Stimulated activated CD4-positive, alpha-beta T cell treated with anti-CD3 and anti-CD28 coated beads, Interleukin-15, amount 100 ng/mL, for 48 hours (primary cell): ENCODE data around the gene CLEC4M.
"Not testable (repeated sequence)": the region's sequence is repeated elsewhere in the genome, so short reads cannot be mapped to it uniquely, and the experiment has no call there.

ENCODE experiments used
- DNase-seq, 2 donors: peaks; one replicate each; pipeline ENCODE4 v3.0.0-alpha.2; 2020; ENCODE audit warnings: low read depth in 2 of 2

CLEC4M gene

GRCh38 chr19:7740682-7741054 is 22.4 kb upstream of the CLEC4M start:
- no peak for DNase-seq

DNA sequence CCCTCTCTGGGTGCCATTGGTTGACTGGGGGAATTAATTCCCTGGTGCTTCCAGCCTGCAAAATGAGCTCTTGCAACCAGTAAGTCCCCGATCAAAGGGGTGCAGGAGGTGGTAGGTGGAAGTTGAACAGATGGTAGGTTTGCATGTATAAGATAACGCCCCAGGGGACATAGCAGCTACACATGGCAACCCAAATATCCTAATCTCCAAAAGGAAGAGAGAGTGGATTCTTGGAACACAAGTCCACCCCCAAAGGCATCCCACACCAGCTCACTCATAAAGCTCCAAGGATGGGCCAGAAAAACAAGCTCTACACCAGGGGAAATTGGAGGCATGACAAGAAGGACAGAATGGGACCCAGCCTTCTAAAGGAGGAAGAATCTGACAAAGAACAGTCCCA is 20.5 kb upstream of the CLEC4M start:
- no peak for DNase-seq

GRCh38 chr19:7742991-7743390 is 20.1 kb upstream of the CLEC4M start:
- no peak for DNase-seq

DNA sequence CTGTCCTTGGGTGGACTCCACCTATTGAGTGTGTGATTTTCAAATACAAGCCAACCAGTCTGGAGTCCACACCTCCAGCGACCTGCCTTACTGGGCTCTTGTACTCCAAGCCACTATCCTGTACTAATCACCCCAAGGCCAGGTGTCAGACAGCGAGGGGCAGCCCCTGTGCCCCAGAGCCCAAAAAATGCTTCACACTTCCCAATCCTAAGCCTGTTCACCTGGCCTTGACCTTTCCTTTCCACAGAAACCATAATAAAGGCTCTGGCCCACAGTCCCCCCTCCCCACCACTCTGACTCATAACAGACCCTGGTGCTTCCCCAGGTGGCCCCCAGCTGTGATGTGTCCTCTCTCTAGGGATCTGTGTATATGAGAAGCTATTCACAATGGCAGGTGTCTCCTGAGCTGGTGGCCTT is 19.6 kb upstream of the CLEC4M start:
- DNase-seq, result peak in 1 of 2 donors; percentile 33

DNA sequence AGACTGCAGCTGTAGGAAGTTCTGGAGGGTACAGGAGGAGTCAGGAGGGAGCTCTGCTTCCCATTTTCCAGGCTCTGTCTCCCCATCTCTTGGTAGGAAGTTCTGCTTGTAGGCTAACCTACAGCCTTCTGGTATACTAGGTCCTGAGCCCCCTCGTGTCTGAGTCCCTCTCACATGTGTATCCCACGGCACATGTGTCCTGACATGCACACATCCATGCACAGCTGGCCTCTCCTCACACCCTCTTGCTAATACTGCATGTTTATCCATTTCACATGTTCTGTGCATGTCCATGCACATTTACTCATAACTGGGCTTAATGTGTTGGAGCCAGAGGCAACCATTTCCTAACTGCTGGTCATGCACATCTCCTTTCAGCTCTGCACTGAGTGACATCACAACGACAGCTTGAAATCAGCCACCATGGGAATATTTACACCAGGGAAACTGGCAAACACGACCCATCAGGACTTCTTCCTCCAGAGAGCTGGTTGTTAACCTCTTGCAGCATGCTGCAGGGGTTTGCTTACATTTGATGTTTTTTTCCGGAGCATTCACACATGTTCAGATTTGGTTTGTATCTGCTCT is 18.8 kb upstream of the CLEC4M start:
- no peak for DNase-seq

DNA sequence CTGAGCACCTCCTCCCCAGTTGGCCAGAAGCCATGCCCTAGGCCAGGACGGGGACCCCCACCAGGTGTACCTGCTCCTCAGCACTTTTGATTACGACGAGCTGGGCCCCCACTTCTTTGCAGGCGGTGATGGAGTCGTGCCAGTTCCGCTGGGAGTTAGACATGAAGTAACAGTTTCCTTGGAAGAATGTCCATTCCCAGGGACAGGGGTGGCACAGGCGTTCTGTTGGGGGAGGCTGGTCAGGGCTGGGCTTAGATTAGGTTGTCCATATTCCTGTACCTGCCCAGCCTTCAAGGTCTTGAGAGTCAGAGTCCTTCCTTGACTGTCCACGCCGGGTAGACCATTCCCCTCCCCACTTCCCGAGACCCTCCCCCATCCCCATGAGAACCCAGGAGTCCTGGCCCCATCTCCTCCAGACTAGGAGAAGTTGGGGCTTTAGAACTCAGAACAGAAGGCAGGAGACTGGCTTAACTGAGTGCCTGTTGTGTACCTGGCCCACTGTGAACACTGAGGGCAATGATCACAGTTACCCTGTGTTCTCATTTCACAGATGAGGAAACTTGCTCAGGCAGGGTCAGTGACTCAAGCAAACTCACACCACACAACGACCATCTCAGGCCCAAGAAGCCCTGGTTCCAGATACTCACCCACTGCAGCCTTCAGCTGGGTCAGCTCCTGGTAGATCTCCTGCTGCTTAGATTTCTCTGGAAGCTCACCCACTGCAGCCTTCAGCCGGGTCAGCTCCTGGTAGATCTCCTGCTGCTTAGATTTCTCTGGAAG is 18.0 kb upstream of the CLEC4M start:
- no peak for DNase-seq

GRCh38 chr19:7746306-7746705 is 16.7 kb upstream of the CLEC4M start:
- not testable (repeated sequence) for DNase-seq

DNA sequence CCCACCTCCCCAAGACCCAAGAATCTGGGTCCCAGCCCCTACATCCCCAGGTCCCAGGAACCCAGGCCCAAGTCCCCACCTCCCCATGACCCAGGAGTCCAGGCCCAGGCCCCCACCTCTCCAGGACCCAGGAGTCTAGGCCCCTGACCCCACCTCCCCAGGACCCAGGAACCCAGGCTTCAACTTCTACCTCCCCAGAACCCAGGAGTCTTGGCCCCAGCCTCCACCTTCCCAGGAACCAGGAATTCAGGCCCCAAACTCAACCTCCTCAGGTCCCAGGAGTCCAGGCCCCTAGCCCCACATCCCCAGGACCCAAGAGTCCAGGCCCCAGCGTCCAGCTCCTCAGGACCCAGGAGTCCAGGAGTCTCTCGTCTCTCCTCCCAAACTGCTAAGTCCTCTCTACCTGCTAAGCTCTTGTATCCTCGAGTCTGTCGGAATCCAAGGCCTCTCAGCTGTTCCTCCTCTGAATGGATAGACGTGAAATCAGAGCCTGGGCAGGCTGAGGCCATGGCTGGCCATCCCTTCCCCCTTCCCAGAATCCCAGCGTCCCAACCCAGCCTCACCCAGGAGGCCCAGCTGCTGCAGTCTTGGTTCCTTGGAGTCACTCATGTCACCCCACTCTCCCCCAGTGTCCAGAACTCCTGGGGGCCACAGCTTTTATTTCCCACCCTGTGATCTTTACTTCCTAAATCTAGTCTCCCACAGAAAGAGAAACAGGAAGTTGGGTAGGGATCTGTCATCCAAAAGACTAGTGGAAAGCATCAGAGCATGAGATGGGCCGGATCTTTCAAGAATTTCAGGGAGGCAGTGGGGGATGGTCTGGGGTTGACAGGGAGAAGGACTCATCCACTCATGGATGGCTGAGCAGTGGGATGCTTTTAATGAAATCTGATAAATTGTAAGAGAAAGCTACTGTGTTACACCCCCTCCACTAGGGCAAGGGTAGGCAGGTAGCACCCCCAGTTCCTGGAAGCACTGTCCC is 15.8 kb upstream of the CLEC4M start, which contains the start of gene CD209:
Gene CD209, minus strand, starts transcription at position 632 of the 982 bp plus-strand sequence. Its CDS starts 23 bp downstream, at position 609.
- no peak for DNase-seq

- no peak for DNase-seq
These were observed 14.9 kb upstream of the CLEC4M start for GRCh38 chr19:7748171-7748570.

GRCh38 chr19:7748756-7749155 is 14.3 kb upstream of the CLEC4M start:
- no peak for DNase-seq

- DNase-seq, result peak in 1 of 2 donors; percentile 40
These were observed 11.8 kb upstream of the CLEC4M start for GRCh38 chr19:7751157-7751783.

DNA sequence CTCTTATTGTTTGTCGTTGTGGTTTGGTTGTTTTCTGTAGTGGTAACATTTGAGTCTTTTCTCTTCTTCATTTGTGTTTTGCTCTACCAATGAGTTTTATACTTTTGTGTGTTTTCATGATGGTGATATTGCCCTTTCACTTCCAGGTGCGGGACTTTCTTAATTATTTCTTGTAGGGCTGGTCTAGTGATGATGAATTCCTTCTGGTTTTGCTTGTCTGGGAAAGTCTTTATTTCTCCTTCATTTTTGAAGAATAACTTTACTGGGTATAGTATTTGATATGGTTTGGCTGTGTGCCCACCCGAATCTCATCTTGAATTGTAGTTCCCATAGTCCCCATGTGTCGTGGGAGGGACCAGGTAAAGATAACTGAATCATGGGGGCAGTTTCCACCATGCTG is 6.8 kb upstream of the CLEC4M start:
- DNase-seq, result no peak

- DNase-seq, result no peak
These were observed 5.7 kb upstream of the CLEC4M start for GRCh38 chr19:7757358-7757757.

DNA sequence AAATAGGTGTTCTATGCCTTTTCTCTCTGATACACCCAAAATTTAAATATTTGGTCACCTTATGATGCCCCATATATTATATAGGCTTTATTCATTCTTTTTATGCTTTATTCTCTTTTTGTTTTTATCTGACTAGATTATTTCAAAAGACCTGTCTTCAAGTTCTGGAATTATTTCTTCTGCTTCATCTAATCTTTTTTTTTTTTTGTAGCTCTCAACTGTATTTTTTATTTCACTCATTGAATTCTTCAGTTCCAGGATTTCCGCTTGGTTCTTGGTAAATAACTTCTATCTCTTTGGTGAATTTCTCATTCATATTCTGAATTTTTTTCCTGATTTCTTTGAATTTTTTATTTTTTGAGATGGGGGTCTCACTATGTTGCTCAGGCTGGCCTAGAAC is 3.9 kb upstream of the CLEC4M start:
- DNase-seq, result no peak

- no peak for DNase-seq
These were observed 653 bp downstream of the CLEC4M start for GRCh38 chr19:7763696-7764095.

GRCh38 chr19:7764157-7764556 is 1.1 kb downstream of the CLEC4M start:
- DNase-seq, result not testable (repeated sequence)

GRCh38 chr19:7765043-7765442 is 2.0 kb downstream of the CLEC4M start:
- DNase-seq, result not testable (repeated sequence)

DNA sequence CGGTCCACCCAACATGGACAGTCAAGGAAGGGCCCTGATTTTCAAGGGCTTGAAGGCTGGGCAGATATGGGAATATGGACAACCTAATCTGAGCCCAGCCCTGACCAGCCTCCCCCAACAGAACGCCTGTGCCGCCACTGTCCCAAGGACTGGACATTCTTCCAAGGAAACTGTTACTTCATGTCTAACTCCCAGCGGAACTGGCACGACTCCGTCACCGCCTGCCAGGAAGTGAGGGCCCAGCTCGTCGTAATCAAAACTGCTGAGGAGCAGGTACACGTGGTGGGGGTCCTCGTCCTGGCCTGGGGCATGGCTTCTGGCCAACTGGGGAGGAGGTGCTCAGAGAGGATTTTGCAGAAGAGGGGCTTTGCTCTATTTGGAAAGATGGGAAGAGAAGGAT is 3.5 kb downstream of the CLEC4M start:
- no peak for DNase-seq

DNA sequence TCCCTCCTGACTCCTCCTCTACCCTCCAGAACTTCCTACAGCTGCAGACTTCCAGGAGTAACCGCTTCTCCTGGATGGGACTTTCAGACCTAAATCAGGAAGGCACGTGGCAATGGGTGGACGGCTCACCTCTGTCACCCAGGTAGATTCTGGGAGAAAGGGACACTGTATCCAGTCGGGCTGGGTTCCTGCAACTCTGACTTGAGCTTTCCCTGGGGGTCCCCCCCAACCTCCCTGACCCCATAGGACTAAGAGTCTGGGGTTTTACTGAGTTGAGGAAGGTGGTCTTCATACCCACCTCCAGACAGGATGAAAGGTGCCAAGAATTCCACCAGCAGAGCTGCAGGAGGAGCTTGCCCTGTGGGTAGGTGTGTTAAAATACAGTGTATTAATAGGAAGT is 4.4 kb downstream of the CLEC4M start:
- no peak for DNase-seq

DNA sequence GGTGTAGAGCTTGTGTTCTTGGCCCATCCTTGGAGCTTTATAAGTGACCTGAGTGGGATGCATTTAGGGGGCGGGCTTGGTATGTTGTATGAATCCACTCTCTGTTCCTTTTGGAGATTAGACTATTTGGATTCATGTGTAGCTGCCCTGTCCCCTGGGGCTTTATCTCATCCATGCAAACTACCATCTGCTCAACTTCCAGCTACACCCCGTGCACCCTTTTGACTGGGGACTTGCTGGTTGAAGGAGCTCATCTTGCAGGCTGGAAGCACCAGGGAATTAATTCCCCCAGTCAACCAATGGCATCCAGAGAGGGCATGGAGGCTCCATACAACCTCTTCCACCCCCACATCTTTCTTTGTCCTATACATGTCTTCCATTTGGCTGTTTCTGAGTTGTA is 6.1 kb downstream of the CLEC4M start:
- DNase-seq, result no peak

GRCh38 chr19:7771072-7771471 is 8.0 kb downstream of the CLEC4M start:
- no peak for DNase-seq
